SK-N-SH (cell line): Measurements from ENCODE around the gene VPS13C. TPM values are rescaled to one million over a fixed set of nuclear protein-coding genes. Genes with fewer than 3 reads are reported as not detected.

Experiments used
- CTCF ChIA-PET: fragments of 300-600, 350-600 bp; formaldehyde crosslinking; extraction: SDS; loops from one replicate; lab custom pipeline; 2021; lab: Yijun Ruan, JAX
- POLR2A ChIA-PET: fragments of 350-600 bp; sonication (Branson Sonifier 250); formaldehyde crosslinking; extraction: SDS; loops from one replicate; lab custom pipeline; 2020; ENCODE audit warnings: antibody characterized with exemption, inconsistent platforms; lab: Yijun Ruan, JAX
- DNase-seq: peaks from one replicate; pipeline ENCODE4 v3.0.0; 2012
- H2AFZ ChIP-seq: fragments of 200-600 bp; sonication (generic); 2 replicates; pipeline ENCODE4 v1.8.1; 2016; ENCODE audit warnings: antibody characterized with exemption, mild to moderate bottlenecking, low read depth
- H3F3A ChIP-seq: fragments of 200-600 bp; sonication (generic); replicated peaks from 2 replicates; pipeline ENCODE3; 2016; ENCODE audit warnings: antibody characterized with exemption, mild to moderate bottlenecking; ENCODE audit not compliant: insufficient read depth
- H3K27ac ChIP-seq, 2 experiments: fragments of 200-500 bp in 1 of 2; fragments of 200-600 bp in 1 of 2; sonication (Bioruptor generic) in 1 of 2; sonication (generic), shearing (Covaris generic) in 1 of 2; 2 replicates each; pipeline versions ENCODE4 v1.5.1 to v1.6.1; 2014 to 2016; ENCODE audit warnings: low read depth in 2 of 2, inconsistent platforms in 1 of 2, low read length in 1 of 2, mild to moderate bottlenecking in 1 of 2, mixed read lengths in 1 of 2
- H3K27me3 ChIP-seq: fragments of 200-600 bp; sonication (generic), shearing (Covaris generic); 2 replicates; pipeline ENCODE4 v1.6.1; 2016; ENCODE audit warnings: mixed run types; ENCODE audit not compliant: insufficient read depth
- H3K36me3 ChIP-seq, 2 experiments: fragments of 200-500 bp in 1 of 2; fragments of 200-600 bp in 1 of 2; sonication (Bioruptor generic) in 1 of 2; sonication (generic) in 1 of 2; replicated peaks in 1 of 2; 2 replicates each; pipeline versions ENCODE3 to v1.5.1; 2014 to 2016; ENCODE audit warnings: low read length in 1 of 2, mild to moderate bottlenecking in 1 of 2; ENCODE audit not compliant: insufficient read depth in 2 of 2, control insufficient read depth in 1 of 2
- H3K4me1 ChIP-seq, 2 experiments: fragments of 200-500 bp in 1 of 2; fragments of 200-600 bp in 1 of 2; sonication (Bioruptor generic) in 1 of 2; sonication (generic), shearing (Covaris generic) in 1 of 2; 2 replicates each; pipeline versions ENCODE4 v1.5.1 to v1.6.1; 2014 to 2016; ENCODE audit warnings: low read depth in 1 of 2, low read length in 1 of 2, mixed run types in 1 of 2; ENCODE audit not compliant: insufficient read depth in 2 of 2, control insufficient read depth in 1 of 2
- H3K4me2 ChIP-seq: fragments of 200-600 bp; sonication (generic), shearing (Covaris generic); 2 replicates; pipeline ENCODE4 v1.6.1; 2017; ENCODE audit warnings: mixed run types
- H3K4me3 ChIP-seq, 2 experiments: fragments of 200-500 bp in 1 of 2; fragments of 200-600 bp in 1 of 2; sonication (Bioruptor generic) in 1 of 2; sonication (generic), shearing (Covaris generic) in 1 of 2; 2 replicates each; pipeline versions ENCODE4 v1.5.1 to v1.8.1; 2014 to 2016; ENCODE audit warnings: low read depth in 2 of 2, inconsistent platforms in 1 of 2, low read length in 1 of 2, mild to moderate bottlenecking in 1 of 2, mixed read lengths in 1 of 2, moderate library complexity in 1 of 2
- H3K79me2 ChIP-seq: fragments of 200-600 bp; sonication (generic); 2 replicates; pipeline ENCODE4 v1.8.1; 2017; ENCODE audit warnings: mild to moderate bottlenecking; ENCODE audit not compliant: insufficient read depth
- H3K9ac ChIP-seq: fragments of 200-600 bp; sonication (generic); 2 replicates; pipeline ENCODE4 v1.6.1; 2017; ENCODE audit warnings: mixed run types
- H3K9me2 ChIP-seq: fragments of 200-600 bp; sonication (generic); 2 replicates; pipeline ENCODE4 v1.6.1; 2017; ENCODE audit warnings: mixed run types
- H3K9me3 ChIP-seq: fragments of 200-600 bp; sonication (generic); 2 replicates; pipeline ENCODE4 v1.6.1; 2017; ENCODE audit warnings: mixed run types, mild to moderate bottlenecking, moderate library complexity
- H4K20me1 ChIP-seq: fragments of 200-600 bp; sonication (generic); 2 replicates; pipeline ENCODE4 v1.6.1; 2017; ENCODE audit warnings: mild to moderate bottlenecking, mixed run types; ENCODE audit not compliant: insufficient read depth
- EP300 ChIP-seq, 2 experiments: IDR thresholded peaks; 2 replicates each; pipeline versions ENCODE4 v1.4.0 to v1.6.1; 2012; ENCODE audit warnings: borderline replicate concordance in 1 of 2, low read depth in 1 of 2, low read length in 1 of 2
- EZH2phosphoT487 ChIP-seq: fragments of 200-600 bp; sonication (generic); IDR thresholded peaks from 2 replicates; pipeline ENCODE4 v1.6.1; 2017; ENCODE audit warnings: low read depth, mixed run types, mild to moderate bottlenecking, antibody characterized with exemption, moderate library complexity, borderline replicate concordance
- FOXJ3 ChIP-seq: sonication (generic); formaldehyde crosslinking; IDR thresholded peaks from 2 replicates; pipeline ENCODE4 v1.5.1; 2020; ENCODE audit warnings: mild to moderate bottlenecking, missing genetic modification reagents
- GABPA ChIP-seq: IDR thresholded peaks from 2 replicates; pipeline ENCODE4 v1.4.0; 2012; ENCODE audit warnings: low read depth, mild to moderate bottlenecking
- GATA2 ChIP-seq: sonication (generic); formaldehyde crosslinking; IDR thresholded peaks from 2 replicates; pipeline ENCODE4 v1.5.0; 2020; ENCODE audit warnings: mild to moderate bottlenecking, missing genetic modification reagents
- JUND ChIP-seq: IDR thresholded peaks from 2 replicates; pipeline ENCODE4 v1.4.0; 2012
- MEF2A ChIP-seq: IDR thresholded peaks from 2 replicates; pipeline ENCODE4 v1.4.0; 2012; ENCODE audit warnings: low read depth, borderline replicate concordance
- MXI1 ChIP-seq: IDR thresholded peaks from 2 replicates; pipeline ENCODE4 v1.6.1; 2012; ENCODE audit warnings: mild to moderate bottlenecking, low read depth, low read length, improper control_type of control experiment
- RAD21 ChIP-seq: IDR thresholded peaks from 2 replicates; pipeline ENCODE4 v1.6.1; 2012; ENCODE audit warnings: mild to moderate bottlenecking, low read length
- RFX5 ChIP-seq: IDR thresholded peaks from 2 replicates; pipeline ENCODE4 v1.6.1; 2012; ENCODE audit warnings: mild to moderate bottlenecking, improper control_type of control experiment, low read length
- SIN3A ChIP-seq: IDR thresholded peaks from 2 replicates; pipeline ENCODE4 v1.6.1; 2012; ENCODE audit warnings: low read depth, mild to moderate bottlenecking, low read length, moderate library complexity, borderline replicate concordance
- TCF12 ChIP-seq: IDR thresholded peaks from 2 replicates; pipeline ENCODE4 v1.4.0; 2012
- USF1 ChIP-seq: IDR thresholded peaks from 2 replicates; pipeline ENCODE4 v1.4.0; 2012; ENCODE audit warnings: low read depth, borderline replicate concordance
- USF2 ChIP-seq: fragments of 150-350 bp; IDR thresholded peaks from 2 replicates; pipeline ENCODE4 v1.6.1; 2017; ENCODE audit warnings: antibody characterized with exemption, low read length, low read depth, borderline replicate concordance
- YY1 ChIP-seq: IDR thresholded peaks from 2 replicates; pipeline ENCODE4 v1.4.0; 2012; ENCODE audit warnings: low read depth, mild to moderate bottlenecking
- WGBS: methylation state at CpG from one replicate; pipeline ENCODE4 v1.1.6; 2017; ENCODE audit warnings: low lambda C conversion rate; 5-methylcytosine and 5-hydroxymethylcytosine counted together
- polyA plus RNA-seq, 3 experiments: library from polyadenylated mRNA; depleted of rRNA; stranded (reverse); fragments of >200 nt; gene quantifications; 2 replicates each; pipeline ENCODE4 v1.2.3, GENCODE V29; 2012
- TF ChIP-seq, protein P1 (sequence below): IDR thresholded peaks from 2 replicates; pipeline ENCODE4 v1.6.1; 2012; ENCODE audit warnings: mild to moderate bottlenecking, low read depth, low read length, moderate library complexity
- TF ChIP-seq, protein P2 (sequence below): fragments of 150-350 bp; IDR thresholded peaks from 2 replicates; pipeline ENCODE4 v1.6.1; 2016; ENCODE audit warnings: mild to moderate bottlenecking, low read depth, low read length
- TF ChIP-seq, protein P3 (sequence below): IDR thresholded peaks from 2 replicates; pipeline ENCODE4 v1.4.0; 2012; ENCODE audit warnings: low read depth, borderline replicate concordance

Gene VPS13C
- polyA plus RNA-seq, 1 of the 3 experiments (the other 2 are of a cell fraction), result 5.7 TPM

- TF ChIP-seq SIN3A, result no peak
- TF ChIP-seq RFX5, result no peak
- TF ChIP-seq, protein P1, sequence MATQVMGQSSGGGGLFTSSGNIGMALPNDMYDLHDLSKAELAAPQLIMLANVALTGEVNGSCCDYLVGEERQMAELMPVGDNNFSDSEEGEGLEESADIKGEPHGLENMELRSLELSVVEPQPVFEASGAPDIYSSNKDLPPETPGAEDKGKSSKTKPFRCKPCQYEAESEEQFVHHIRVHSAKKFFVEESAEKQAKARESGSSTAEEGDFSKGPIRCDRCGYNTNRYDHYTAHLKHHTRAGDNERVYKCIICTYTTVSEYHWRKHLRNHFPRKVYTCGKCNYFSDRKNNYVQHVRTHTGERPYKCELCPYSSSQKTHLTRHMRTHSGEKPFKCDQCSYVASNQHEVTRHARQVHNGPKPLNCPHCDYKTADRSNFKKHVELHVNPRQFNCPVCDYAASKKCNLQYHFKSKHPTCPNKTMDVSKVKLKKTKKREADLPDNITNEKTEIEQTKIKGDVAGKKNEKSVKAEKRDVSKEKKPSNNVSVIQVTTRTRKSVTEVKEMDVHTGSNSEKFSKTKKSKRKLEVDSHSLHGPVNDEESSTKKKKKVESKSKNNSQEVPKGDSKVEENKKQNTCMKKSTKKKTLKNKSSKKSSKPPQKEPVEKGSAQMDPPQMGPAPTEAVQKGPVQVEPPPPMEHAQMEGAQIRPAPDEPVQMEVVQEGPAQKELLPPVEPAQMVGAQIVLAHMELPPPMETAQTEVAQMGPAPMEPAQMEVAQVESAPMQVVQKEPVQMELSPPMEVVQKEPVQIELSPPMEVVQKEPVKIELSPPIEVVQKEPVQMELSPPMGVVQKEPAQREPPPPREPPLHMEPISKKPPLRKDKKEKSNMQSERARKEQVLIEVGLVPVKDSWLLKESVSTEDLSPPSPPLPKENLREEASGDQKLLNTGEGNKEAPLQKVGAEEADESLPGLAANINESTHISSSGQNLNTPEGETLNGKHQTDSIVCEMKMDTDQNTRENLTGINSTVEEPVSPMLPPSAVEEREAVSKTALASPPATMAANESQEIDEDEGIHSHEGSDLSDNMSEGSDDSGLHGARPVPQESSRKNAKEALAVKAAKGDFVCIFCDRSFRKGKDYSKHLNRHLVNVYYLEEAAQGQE, result no peak
- TF ChIP-seq EZH2phosphoT487, result no peak
- TF ChIP-seq JUND, result no peak
- TF ChIP-seq GATA2 (CRISPR knock-in tag), result peak; percentile 83
Measured at GRCh38 chr15:61936528-61937195, 123.6 kb downstream of the VPS13C start (continued).

DNA sequence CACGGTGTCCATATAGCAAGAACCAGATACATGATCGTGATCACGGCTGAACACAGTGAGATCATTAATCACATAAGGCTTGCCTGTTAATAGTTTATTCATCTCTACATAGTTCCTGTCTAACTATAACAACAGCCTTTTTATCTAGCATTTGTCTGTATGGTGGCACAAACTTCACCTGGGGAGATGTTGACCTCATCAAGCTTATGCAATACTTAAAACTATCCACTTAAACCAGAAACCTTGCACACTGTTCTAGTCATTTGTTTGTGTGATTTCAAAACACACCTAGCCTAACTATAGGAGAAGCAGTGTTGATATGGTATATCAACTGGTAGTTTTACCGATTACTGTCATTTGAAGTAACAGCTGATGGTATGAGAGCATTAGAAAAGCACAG is 124.8 kb downstream of the VPS13C start:
- no peak for DNase-seq
- Histone ChIP-seq H3K4me3 (no peak overlapping the region), H3K27ac (no peak overlapping the region), H3K9me2 (no peaks in the 10 kb centered on the region), H2AFZ (no peak overlapping the region), H3K9ac (no peak overlapping the region), H3K4me1 (peaks cover 0 to 11% of the 10 kb centered on the region in 2 experiments; a peak in 2 of 4 replicates), H4K20me1 (no peaks in the 10 kb centered on the region), H3K9me3 (no peaks in the 10 kb centered on the region), H3K36me3 (peaks cover 33 to 48% of the 10 kb centered on the region in 2 experiments), H3F3A (no peaks in the 10 kb centered on the region), H3K4me2 (no peak overlapping the region), H3K27me3 (no peaks in the 10 kb centered on the region), H3K79me2 (no peaks in the 10 kb centered on the region)
- POLR2A ChIA-PET, result no interaction called here
- CTCF ChIA-PET, result interaction anchor here (1.0 kb wide), 1 partner anchor 16 kb away, joined by 3 read pairs; no protein-coding TSS in a partner anchor
- 98% methylated on average over 4 of the region's 4 CpGs for WGBS
- TF ChIP-seq SIN3A (no peak), FOXJ3 (CRISPR knock-in tag) (no peak), EP300 (IDR thresholded peaks at IDR 0.05; ENCODE audit: borderline replicate concordance in 1 of 2, low read depth in 1 of 2, low read length in 1 of 2) (no peak), YY1 (no peak), USF1 (no peak), RAD21 (no peak), MXI1 (no peak), USF2 (no peak), TCF12 (no peak), GABPA (no peak), MEF2A (no peak)
- TF ChIP-seq, protein P2, sequence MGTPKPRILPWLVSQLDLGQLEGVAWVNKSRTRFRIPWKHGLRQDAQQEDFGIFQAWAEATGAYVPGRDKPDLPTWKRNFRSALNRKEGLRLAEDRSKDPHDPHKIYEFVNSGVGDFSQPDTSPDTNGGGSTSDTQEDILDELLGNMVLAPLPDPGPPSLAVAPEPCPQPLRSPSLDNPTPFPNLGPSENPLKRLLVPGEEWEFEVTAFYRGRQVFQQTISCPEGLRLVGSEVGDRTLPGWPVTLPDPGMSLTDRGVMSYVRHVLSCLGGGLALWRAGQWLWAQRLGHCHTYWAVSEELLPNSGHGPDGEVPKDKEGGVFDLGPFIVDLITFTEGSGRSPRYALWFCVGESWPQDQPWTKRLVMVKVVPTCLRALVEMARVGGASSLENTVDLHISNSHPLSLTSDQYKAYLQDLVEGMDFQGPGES, result no peak
- TF ChIP-seq, protein P1, result no peak
- TF ChIP-seq, protein P3, sequence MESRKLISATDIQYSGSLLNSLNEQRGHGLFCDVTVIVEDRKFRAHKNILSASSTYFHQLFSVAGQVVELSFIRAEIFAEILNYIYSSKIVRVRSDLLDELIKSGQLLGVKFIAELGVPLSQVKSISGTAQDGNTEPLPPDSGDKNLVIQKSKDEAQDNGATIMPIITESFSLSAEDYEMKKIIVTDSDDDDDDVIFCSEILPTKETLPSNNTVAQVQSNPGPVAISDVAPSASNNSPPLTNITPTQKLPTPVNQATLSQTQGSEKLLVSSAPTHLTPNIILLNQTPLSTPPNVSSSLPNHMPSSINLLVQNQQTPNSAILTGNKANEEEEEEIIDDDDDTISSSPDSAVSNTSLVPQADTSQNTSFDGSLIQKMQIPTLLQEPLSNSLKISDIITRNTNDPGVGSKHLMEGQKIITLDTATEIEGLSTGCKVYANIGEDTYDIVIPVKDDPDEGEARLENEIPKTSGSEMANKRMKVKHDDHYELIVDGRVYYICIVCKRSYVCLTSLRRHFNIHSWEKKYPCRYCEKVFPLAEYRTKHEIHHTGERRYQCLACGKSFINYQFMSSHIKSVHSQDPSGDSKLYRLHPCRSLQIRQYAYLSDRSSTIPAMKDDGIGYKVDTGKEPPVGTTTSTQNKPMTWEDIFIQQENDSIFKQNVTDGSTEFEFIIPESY, result no peak
